Measurements from ENCODE around the gene ATOX1.

DNA sequence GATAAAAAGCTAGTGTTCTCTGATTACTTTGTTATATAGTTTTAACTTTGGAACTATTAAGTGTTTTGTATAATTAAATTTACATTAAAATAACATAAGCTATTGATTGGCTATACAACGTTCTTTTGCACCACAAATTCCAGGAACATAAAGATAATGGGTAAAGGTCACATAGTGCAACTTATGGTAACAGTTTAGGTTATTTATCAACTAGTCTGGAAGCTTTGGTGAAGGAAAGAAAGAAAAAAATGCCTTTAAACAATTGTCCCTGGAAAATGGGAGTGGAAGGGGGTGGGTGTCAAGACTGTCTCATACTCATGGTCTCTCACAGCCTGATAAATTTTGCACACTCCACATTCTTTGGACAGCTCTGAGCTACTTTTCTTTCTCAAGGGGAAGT, 54.7 kb downstream of the ATOX1 start:
- no peak for TF ChIP-seq L3MBTL2 (conservative IDR thresholded peaks at IDR 0.05)
- TF ChIP-seq SP1 (IDR thresholded peaks at IDR 0.05), result no peak
- TF ChIP-seq SUZ12 (IDR thresholded peaks at IDR 0.05), result no peak
- no peak for TF ChIP-seq LEF1 (IDR thresholded peaks at IDR 0.05; ENCODE audit: borderline replicate concordance)
- no peak for TF ChIP-seq BHLHE40 (IDR thresholded peaks at IDR 0.05; ENCODE audit: borderline replicate concordance)

All from HEK293T (cell line).